HG03342 (cell line): ENCODE results near the gene C4A.
"Not testable (repeated sequence)": the region's sequence is repeated elsewhere in the genome, so short reads cannot be mapped to it uniquely, and the experiment has no call there.

Source experiments
- ATAC-seq: cut with Tn5 transposase; IDR thresholded peaks from one replicate; pipeline ENCODE4 v1.9.1; 2021; ENCODE audit warnings: mild to moderate bottlenecking, moderate library complexity; ENCODE audit not compliant: unreplicated experiment

C4A gene

DNA sequence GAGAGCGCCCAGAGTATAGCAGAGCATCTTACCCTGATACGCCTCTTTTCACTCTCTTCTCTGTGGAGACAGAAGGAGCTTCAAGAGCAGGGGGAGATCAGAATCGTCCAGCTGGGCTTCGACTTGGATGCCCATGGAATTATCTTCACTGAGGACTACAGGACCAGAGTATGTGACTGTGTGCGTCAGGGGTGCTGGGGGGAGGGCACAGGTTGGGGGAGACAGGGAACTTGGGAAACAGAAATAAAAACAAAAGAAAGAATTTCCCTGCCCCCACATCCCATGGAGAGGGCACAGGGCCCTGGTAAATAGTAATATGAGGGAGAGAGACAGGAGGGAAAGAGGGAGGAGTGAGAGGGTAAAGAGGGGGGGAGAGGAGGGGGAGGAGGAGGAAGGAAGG lies 3.0 kb upstream of the C4A start:
- no peak for ATAC-seq

DNA sequence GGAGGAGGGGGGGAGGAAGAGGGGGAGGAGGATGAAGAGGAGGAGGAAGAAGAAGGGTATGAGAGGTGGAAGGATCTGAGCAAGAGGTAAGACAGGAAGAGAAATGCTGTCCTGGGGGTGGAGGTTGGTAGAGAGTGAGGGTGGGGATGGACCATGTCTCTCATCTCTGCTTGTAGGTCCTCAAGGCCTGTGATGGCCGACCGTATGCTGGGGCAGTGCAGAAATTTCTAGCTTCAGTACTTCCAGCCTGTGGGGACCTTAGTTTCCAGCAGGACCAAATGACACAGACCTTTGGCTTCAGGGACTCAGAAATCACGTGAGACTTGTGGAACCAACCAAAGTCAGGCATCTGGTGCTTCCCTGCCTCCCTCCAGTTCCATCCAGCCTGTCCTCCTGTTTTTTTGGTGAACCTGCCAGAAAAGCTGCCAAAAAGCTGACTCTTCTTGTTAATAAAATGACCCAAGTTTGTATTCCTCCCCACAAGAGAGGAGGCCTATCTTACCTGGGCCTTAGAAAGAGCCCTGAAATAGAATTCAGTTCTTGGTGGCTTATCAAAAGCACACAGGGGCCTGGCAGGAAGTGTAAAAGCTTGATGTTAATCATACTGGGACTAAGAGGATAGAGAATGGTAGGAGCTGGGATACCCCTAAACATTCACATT lies 2.5 kb upstream of the C4A start:
- no peak for ATAC-seq

DNA sequence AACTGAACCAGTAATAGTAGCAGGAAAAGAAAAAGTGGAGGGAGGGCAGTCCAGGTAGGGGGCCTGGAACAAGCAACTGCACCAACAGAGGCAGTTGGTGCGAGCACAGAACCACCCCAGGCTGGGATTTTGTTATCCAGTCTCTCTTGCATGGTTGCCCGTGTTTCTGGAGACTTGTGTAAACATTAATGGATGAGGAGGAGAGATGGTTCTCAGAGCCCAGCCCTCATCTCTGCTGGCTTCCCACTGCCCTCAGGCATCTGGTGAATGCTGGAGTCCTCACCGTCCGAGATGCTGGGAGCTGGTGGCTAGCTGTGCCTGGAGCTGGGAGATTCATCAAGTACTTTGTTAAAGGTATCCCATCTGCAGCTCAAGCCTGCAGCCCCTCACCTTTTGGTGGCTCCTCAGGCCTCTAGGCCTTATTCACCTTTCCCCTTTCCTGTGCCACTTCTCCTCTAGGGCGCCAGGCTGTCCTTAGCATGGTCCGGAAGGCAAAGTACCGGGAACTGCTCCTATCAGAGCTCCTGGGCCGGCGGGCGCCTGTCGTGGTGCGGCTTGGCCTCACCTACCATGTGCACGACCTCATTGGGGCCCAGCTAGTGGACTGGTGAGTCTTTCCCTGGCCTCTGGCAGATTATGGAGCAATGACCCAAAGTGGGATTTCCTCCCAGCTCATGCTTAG lies 1.5 kb upstream of the C4A start:
- ATAC-seq: not testable (repeated sequence)

GRCh38 chr6:31980998-31981397 lies 859 bp upstream of the C4A start:
- ATAC-seq: not testable (repeated sequence)

- not testable (repeated sequence) for ATAC-seq
Observed at GRCh38 chr6:31989363-31989762, 7.5 kb downstream of the C4A start.

GRCh38 chr6:31994421-31994820 lies 12.6 kb downstream of the C4A start:
- not testable (repeated sequence) for ATAC-seq

DNA sequence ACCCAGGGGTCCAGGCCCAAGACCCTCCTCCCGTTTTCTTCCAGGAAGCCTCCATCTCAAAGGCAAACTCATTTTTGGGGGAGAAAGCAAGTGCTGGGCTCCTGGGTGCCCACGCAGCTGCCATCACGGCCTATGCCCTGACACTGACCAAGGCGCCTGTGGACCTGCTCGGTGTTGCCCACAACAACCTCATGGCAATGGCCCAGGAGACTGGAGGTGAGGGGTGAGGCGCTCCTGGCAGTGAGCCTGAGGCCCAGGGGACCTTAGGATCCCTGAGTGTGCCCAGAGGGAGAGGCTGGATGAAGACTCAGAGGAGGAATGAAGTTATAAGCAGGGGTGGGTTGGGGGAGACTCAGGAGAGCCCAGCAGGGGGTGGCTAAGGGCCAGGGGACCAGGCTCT lies 14.5 kb downstream of the C4A start:
- ATAC-seq: not testable (repeated sequence)

DNA sequence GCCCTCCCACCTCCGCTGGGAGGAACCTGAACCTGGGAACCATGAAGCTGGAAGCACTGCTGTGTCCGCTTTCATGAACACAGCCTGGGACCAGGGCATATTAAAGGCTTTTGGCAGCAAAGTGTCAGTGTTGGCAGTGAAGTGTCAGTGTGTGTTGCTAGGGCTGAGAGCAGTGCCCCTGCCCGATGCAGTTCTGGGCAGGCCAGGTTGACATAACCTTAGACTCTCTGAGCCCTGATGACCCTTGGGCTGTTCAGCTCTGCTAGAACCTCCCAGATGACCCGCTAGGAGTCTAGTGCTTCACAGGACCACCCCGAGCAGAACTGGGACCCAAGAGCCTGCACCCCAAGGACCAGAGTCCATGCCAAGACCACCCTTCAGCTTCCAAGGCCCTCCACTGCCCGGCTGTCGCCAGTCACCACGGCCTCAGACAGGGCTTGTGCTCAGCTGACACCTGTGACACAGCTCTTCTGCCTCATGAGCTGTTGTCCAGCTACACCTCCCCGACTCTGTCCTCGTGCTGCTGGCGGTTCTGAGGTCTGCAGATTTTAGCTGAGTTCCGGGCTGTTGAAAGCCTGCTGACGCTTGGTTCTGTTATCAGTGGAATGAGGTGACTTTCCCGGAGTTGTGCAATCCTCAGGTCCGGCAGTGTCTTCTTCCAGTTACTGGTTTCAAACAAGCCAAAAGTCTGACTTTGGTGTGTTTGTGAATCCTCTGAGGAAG lies 20.9 kb downstream of the C4A start:
- ATAC-seq: not testable (repeated sequence)

DNA sequence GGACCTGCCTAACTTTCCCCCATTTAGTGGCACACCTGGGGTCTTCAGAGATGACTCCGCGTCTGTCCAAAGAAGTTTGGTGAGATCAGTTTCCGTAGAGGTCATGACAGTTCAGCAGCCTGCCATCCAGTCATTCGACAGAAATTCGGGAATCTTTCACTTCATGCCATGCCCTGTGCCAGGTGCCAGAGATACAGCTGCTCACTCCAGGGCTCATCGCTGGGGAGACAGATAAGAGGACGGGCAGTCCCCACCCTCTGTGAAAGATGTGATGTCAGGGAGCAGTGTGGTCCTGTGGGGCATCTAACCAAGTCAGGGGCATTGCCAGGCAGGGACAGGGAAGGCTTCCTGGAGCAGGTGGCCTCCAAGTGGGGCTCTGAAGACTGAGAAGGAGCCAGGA lies 21.4 kb downstream of the C4A start:
- not testable (repeated sequence) for ATAC-seq

- not testable (repeated sequence) for ATAC-seq
Observed at GRCh38 chr6:32004393-32004792, 22.5 kb downstream of the C4A start.

GRCh38 chr6:32004864-32005537 lies 23.1 kb downstream of the C4A start:
- ATAC-seq: not testable (repeated sequence)

- not testable (repeated sequence) for ATAC-seq
Observed at GRCh38 chr6:32005538-32005880, 23.7 kb downstream of the C4A start.

GRCh38 chr6:32005991-32006529 lies 24.2 kb downstream of the C4A start:
- not testable (repeated sequence) for ATAC-seq

DNA sequence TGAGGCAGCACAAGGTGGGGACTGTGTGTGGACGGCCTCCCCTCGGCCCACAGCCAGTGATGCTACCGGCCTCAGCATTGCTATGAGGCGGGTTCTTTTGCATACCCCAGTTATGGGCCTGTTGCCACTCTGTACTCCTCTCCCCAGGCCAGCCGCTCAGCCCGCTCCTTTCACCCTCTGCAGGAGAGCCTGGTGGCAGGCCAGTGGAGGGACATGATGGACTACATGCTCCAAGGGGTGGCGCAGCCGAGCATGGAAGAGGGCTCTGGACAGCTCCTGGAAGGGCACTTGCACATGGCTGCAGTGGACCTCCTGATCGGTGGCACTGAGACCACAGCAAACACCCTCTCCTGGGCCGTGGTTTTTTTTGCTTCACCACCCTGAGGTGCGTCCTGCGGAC lies 25.2 kb downstream of the C4A start:
- not testable (repeated sequence) for ATAC-seq

GRCh38 chr6:32008037-32008436 lies 26.2 kb downstream of the C4A start:
- not testable (repeated sequence) for ATAC-seq

DNA sequence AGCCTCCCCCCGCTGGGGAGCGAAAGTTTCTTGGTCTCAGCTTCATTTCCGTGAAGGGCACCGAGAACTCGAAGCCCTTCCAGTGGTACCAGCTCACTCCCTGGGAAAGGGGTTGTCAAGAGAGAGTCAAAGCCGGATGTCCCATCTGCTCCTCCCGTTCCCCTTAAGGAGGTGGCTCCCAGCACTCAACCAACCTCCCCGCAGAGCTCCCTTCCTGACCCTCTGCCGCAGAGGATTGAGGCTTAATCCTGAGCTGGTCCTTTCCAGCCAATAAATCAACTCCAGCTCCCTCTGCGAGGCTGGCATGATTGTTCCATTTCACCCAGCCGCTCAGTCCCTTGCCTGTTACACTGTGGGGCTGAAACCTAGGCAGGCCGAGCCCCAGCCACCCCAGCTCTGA lies 26.8 kb downstream of the C4A start:
- ATAC-seq: not testable (repeated sequence)

- not testable (repeated sequence) for ATAC-seq
Observed at GRCh38 chr6:32009537-32009936, 27.7 kb downstream of the C4A start.

DNA sequence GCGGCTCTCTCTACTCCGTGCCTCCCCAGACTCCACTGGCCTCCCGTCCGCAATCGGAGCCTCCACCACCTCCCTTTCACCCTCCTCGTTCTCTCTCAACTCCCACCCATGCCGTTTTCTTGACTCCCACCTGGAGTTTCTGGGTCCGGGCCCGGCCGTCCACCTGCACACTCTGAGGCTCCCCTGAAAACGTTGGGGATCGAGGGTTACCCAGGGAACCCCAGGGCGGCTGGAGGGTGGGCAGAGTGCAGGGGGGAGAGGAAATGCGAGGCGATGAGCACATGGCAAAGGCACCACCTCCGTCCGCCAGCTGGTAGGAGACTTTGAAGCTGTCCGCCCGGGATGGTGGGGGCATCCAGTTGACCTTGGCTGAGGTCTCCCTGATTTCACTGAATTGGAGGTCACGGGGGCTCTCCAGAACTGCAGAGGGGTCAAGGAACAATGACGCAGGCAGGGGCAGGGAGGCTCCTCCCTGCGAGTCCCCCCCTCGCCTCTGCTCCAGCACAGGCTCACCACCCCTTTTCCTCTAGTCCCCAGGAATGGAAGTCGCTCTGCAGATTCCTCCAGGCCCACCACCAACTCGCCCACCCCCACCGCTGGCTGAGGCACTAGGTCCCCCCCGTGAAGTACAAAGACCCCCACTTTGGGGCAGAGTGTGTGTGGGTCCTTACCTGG lies 29.1 kb downstream of the C4A start:
- ATAC-seq: not testable (repeated sequence)

- not testable (repeated sequence) for ATAC-seq
Observed at GRCh38 chr6:32012941-32013617, 31.2 kb downstream of the C4A start.

DNA sequence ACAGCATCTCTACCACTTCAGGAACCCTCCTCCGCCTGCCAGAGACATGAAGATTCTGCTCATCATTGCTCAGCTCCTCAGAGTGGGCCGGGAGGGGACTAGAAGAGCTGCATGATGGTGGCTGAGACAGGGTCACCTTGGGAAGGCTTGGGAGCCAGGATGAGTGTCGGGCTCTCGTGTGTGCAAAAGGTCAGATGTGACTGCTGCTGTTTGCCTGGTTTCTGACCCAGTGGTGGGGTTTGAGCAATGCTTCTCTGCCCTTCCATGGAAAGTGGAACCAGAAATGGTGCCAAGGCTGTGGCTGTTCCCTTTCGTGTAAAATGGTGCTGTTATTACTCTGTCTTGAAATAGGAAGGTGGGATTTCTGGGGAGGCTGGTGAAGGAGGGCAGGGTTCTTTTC lies 31.9 kb downstream of the C4A start:
- not testable (repeated sequence) for ATAC-seq
